HPDE6-E6E7 (cell line): ENCODE data around the gene S100A3.
A peak's percentile ranks its signal among the peaks of the same experiment; 100 is the strongest.
"Not testable (repeated sequence)": the region's sequence is repeated elsewhere in the genome, so short reads cannot be mapped to it uniquely, and the experiment has no call there.

Experiments
- DNase-seq: peaks from one replicate; pipeline ENCODE4 v3.0.0; 2011; ENCODE audit warnings: missing footprints; ENCODE audit errors: extremely low spot score

The S100A3 gene

DNA sequence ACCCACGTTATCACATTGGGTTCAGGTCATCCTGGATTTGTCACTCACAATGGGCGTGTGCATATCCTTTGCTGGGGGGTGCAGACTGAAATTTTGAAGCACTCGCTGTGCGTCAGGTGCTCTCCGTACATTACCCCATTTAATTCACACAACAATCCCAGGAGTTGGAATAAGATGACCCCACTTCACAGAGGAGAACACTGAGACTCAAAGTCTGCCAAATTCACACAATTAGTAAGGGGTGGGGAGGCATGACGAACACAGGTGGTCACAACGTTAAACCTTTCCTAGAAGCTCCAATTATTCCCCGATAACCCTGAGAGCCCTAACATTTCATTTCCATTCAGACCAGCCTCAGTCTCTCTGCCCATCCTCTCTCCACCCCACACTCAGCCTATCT lies 20.4 kb upstream of the S100A3 start:
- DNase-seq = no peak

DNA sequence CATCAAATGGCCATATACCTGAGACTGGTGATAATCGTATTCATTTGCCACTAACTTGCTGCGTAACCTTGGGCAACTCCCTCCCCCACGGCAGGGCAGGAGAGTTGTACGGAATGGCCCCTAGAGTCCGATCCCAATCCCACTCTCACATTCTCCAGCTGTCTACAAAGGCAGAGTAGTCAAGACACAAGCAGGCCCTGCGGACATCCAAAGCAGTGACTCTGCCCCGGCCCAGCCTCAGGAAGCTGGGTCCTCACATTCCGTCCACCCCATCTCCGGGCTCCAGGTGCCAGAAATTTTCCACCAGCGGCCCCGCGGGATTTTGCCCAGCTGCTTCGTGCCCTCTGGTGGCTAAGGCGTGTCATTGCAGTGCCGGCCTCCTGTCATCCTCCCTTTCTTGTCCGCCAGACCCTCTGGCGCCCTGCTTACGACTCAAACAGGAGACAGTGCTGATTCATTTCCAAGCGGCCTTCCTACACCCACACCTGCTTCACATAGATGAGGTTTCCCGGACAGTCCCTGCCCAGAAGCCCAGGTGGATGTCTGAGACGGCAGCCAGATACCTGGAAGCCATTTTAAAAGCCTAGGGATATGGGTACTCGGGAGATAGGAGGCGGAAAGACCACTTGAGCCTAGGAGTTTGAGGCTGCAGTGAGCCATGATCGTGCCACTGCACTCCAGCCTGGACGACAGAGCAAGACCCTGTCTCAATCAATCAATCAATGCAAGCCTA lies 19.5 kb upstream of the S100A3 start:
- DNase-seq = peak; percentile 76

DNA sequence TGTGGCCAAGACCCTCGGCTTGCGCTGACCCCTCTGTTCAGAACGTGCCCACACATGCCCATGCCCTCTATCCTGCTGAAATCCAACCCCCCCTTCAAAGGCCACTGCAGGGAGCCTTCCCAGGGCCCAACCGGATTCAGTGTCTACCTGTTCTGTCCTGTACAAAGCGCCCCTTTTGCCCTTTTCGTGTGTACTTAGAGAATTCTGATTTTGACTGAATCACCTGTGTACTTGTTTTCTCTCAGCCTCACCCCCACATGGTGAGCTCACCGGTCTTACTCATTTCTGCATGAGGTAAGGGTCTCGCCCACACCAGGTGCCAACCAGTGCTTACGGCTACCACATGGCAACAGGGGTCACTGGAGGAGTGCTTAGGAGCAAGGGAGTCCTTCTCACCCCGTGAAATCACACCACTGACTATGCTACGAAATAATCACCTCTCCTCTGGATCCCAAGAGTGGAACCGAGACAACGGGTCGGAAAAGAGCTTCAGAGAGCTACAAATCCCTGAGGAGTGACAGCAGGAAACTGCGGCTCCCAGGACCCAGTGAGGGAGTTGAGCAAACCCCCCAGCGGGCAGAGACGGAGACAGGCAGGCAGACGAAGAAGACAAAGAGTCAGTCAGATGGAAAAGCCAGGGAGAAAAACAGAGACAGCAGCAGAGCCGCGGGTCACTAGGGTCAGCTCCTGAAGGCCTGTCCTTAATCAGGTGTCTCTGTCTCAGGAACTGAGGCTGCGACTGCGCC lies 18.7 kb upstream of the S100A3 start:
- DNase-seq = peak; percentile 77

DNA sequence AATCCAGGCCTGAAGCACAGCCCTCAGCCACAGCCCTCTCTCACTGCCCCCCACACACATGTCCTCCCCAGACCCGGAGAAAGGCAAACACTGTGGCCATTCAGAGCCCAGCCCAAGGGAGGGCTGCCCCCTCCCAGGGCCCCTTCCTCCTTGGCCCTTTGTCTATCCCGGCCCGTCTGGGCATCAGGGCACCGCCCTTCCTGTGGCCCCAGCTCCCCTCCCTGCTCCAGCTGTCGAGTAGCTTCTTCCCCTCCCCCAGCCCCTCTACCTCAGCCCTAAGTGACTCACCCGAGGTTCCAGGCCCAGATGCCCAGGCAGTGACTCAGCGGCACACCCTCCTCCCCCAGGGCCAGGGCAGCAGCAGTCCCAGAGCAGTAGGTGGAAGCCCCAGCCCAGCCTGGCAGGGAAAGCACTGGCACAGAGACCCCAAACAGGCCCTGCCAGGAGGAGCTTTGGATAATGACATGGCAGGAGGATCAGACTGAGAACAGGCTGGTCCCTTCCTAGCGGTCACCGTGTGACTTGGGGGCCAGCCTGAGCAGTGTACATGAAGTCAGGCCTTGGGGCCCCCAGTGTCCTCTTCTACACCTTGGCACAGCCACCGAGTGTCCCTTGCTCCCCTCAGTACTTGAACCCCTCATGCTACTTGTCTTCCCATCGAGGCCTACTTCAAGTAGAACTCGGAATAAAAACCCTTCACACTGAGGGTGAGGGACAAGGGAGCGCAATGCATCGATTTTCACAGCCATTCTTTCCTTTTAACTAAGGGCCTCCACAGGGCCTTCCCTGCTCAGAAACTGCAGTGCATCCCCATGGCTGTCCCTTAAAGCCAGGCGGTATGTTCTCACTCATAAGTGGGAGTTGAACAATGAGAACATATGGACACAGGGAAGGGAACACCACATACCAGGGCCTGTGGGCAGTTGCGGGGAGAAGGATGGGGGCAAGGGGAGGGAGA lies 17.6 kb upstream of the S100A3 start:
- DNase-seq = peak; percentile 99

DNA sequence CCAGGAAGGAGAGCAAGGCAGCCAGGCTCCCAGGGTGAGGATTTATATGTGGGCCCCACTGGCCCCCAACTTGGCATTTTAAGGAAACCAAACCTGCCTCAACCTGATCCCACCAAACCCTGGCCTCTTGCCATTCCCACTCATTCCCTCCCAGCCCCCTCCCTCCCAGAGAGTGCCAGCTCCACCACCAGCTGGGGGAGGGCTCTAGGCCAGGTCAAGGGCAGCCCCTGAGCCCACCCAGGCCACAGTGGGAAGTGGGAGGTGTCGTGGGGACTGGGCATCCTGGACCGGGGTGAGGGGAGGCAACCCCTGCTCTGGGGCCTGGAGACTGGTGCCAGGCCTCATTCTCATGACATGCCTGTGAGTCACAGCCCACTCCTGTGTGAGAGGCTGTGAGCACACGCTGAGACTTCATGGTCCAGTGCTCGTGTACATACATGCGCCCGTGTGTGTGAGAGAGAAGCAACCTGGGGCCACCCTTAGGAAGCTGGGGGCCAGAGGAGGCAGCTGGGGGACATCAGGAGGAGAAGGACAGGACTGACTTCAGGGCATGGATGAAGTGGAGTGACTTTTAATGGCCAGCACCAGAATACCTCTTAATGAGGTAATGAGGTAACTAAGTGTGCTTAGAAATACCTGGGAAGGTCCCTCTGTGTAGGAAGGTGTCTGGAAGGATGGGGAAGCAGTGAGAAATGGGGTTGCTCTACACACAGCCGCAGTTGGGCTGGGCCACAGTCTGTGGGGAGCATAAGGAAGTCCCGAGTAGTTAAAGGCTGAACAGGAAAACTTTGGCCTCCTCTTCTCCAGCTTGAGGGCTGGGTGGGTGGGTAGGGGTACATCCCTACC lies 16.7 kb upstream of the S100A3 start, which contains the start of gene S100A2:
TSS of gene S100A2 (minus strand) at position 316 of the 846 bp plus-strand sequence. CDS start 1,967 bp downstream, outside the sequence.
- peak; percentile 93 for DNase-seq

DNA sequence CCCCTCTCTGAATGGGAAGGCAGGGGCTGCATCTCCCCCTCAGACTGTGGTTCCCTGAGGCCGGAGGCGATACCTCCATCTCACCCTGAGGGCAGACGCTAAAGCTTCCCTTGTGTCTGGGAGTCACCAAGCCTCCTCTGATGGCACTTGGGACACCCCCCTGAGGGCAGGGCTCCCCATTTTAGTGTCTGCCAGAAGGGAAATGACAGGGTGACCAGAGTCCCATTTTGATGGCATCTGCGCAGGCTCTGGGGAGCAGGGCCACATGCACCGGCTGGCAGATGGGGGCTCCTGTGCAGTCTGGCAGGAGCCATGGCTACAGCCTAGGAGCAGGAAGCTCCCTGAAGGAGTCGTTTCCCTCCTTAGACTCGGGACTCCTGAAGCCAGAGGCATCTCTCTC lies 14.9 kb upstream of the S100A3 start:
- no peak for DNase-seq

DNA sequence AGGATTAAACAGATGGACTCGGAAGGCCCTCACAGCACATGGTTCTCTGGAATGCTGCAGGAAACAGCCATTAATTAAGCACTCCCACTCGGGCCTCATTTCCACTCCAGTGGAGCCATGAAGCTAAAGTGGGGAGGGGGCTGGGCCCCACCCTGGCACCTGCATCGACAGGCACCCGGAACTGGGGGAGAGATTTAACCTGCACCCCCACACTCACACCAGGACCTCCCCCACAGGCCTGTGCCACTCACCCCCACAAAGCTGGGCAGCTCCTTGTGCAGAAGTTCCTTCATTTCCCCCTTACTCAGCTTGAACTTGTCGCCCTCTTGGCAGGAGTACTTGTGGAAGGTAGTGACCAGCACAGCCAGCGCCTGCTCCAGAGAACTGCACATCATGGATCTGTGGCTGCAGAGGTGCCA lies 14.4 kb upstream of the S100A3 start:
- DNase-seq = no peak

DNA sequence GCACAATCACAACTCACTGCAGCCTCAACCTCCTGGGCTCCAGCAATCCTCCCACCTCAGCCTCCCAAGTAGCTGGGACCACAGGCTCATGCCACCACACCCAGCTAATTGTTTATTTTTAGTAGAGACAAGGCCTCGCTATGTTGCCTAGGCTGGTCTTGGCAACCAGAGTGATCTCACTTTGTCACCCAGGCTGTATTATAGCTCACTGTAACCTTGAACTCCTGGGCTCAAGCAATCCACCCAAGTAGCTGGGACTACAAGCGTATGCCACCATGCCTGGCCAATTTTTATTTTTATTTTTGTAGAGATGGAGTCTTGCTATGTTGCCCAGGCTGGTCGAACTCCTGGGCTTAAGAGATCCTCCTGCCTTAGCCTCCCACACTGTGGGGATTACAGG lies 13.0 kb upstream of the S100A3 start:
- DNase-seq = not testable (repeated sequence)

DNA sequence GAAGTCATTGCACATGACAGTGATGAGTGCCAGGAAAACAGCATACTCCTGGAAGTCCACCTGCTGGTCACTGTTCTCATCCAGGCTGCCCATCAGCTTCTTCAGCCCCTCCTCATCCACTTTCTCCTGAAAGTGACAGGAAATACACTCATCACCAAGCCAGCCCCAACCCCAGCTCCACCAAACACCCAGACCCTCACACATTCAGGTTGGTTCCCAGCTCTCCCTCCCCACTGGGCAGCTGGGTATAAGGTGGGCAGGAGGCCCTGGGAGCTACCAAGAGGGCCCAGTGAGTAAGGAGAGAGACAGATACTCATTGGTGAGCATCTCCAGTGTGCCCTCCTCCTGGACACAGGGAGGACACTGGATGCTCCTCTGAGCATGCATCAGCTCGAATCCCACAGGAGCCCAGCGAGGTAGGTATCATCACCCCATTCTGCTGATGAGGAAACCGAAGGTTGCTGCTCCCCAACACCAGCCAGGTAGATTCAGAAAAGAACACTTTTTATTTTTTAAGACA lies 12.5 kb upstream of the S100A3 start:
- DNase-seq = no peak

DNA sequence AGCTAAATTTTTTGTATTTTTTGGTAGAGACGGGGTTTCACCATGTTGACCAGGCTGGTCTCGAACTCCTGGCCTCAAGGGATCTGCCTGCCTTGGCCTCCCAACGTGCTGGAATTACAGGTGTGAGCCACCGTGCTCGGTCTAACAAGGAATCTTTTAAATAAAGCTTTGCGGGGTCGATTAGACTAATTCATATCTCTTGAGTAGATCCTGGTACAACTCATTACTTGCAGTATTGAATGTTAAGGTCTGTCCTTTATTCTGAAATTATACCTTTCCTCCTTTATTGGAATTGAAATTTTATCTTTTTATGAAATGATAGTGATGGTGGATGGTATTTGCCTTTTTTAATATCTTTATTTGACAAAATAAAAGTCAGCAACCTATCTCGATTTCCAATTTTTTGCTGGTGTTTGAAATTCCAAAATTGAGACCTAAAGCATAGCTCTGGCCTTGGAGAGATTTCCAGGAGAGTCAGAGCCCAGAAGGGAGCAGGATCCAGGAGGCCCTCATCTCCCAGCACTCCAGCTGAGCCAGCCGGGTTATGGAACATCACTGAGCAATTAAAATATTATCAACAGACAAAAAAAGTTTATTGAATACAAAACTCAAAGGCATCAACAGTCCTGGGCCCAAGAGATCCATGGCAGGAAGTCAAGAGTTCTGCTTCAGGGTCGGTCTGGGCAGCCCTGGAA lies 11.9 kb upstream of the S100A3 start:
- no peak for DNase-seq

DNA sequence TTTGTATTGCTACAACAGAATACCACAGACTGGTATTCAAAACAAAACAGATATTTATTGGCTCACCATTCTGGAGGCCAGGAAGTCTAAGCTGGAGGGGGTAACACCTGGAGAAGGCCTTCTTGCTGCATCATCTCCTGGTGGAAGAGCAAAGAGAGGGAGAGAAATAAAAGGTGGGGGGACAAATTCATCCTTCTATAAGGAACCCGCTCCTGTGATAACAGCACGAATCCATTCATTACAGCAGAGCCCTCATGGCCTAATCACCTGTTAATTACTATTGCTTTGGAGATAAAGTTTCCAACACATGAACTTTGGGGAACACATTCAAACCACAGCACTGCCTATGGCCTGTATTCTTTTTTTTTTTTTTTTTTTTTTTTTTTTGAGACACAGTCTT lies 11.2 kb upstream of the S100A3 start:
- no peak for DNase-seq

DNA sequence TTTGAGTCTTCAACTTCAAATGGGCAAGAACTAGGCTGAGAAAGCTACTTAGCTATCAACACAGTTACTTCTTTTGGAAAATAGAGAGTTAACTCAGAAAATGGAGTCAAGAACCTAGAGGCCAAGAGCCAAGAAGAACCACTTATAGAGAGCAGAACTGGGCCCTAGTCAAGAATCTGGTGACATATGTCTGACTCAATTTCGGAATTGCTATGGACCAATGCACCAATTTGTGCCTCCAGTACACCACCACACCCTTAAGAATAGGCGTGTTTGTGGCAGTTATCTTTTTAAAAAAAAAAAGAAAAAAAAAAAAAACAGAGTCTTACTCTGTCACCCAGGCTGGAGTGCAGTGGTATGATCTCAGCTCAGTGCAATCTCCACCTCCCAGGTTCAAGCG lies 8.8 kb upstream of the S100A3 start:
- DNase-seq = no peak

DNA sequence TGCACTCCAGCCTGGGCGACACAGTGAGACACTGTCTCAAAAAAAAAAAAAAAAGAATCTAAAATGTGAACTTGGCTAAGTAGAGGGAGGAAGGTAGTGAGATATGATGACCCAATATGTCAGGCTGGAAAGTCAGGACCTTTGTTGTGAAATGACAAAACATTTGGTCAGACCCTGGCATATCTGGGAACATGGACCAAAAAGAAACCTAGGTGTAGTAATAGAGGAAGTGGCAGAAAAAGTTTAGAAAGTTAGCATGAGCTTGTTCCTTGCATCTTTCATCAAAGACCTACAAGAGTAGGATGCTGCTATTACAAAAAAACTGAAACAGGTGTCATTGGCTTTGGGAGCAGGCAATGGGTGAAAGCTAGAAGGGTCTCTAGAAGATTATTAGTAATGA lies 7.3 kb upstream of the S100A3 start:
- no peak for DNase-seq

DNA sequence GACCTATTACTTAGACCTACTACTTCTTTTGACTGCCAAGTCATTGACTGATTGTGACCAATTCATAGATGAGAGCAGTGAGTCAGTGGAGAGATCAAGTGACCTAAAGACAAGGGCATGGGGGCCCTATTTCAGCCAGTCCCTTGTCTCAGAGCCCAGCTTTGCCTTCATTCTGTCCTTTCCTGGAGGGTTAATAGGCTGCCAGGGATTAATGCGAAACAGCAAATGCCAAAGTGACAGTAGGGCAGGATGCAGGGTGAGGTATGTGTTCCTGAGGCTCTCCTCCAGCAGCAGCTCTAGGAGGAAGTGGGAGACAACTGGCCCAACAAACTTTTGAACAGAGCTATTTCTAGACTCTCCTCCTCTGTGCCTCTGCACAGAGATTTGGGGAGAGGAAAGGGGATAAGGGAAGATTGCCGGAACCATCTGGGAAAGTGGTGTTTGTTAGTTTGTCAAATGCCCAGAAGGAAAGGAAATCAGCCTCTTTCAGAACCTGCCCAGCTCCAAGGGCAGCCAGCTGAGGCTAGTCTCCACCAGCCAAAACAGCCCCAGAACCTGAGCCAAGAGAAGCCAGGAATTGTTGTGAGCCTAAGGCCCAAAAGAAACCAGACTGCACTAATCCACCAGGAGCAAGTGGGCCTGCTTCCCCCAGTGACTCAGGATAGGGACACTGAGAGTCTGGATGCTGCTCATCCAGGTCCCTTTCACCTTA lies 4.9 kb upstream of the S100A3 start:
- DNase-seq = no peak

DNA sequence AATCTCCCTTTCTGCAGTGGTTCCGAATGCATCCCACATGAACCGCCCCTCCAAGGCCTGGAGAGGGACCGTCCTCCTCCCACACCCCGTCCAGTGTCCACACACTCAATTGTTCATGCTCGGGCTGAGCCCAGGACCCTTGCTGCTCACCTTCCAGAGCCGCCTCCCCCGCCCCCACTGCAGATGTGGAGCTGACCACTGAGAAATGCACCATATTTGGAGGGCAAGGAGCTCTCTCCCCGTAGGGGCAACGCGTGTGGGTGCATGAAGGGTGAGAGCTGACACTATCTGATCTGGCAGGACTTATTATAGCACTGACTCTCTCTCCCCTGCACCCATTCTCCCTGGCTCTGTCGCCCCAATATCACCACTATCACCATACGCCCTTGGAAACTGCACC lies 4.0 kb upstream of the S100A3 start:
- DNase-seq = no peak

DNA sequence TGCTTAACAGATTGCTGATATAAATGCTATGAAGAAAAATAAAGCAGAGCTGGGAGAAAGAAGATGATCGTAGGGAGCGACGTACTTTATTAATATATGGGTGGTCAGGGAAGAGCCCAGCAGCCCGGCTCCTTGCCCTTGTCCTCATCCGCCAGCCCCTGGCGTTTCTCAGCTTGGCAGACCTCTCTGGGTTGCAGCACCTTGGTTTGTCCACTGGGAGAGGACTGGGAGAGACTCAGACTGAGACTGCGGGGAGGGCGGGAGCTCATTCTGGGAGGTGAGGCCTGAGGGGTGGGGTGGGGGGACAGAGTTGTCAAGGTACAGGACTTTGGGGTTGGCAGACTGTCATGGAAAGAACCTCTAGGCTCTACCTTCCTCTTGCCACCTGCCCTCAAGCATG lies 3.3 kb upstream of the S100A3 start:
- no peak for DNase-seq

DNA sequence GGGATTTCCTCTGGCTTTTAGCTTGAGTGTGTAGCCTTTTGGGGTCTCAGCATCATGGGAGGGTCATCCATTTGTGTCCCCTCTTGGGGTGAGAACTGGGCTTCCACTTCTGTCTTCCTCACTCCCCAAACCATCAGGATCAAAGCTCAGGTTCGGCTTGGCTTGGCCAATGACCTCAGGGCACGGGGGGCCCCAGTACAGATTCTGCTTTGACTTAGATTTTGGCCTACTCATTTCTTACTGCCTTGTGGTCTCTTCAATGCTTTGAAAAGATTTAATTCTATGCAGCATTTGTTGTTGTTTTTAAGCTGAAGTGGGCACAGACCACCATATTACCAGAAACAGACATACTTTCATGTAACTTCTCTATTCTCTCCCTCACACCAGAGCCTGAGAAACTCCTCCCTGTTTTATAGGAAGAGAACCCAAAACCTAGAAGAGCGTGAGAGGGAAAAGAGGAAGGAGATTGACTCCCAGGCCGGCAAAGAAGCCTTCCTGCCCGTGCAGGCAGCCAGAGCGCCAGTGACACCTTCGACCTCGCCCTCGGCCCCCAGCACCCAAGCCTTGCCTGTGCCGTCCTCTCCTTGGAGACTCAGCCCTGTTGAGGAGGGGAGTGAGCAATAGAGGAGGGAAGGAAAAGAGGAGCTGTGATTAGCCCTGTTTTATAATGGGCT lies 1.9 kb upstream of the S100A3 start:
- DNase-seq = no peak

DNA sequence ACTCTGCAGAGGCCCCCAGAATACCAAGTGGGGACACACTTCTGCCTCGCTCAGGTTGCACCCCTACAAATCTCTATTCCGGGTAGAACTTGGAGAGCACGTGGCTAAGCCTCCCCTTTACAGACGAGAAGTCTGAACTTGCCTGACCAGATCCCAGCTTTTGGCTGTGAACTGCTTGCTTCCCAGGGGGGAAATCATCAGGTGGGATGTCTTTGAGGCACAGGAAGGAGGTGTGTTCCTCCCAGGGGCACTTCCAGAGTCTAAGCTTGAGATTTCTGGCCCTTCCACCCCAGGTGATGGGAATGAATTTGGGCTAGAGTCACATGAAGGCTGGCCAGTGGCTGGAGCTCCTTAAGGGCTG lies 1.3 kb upstream of the S100A3 start:
- DNase-seq = no peak

DNA sequence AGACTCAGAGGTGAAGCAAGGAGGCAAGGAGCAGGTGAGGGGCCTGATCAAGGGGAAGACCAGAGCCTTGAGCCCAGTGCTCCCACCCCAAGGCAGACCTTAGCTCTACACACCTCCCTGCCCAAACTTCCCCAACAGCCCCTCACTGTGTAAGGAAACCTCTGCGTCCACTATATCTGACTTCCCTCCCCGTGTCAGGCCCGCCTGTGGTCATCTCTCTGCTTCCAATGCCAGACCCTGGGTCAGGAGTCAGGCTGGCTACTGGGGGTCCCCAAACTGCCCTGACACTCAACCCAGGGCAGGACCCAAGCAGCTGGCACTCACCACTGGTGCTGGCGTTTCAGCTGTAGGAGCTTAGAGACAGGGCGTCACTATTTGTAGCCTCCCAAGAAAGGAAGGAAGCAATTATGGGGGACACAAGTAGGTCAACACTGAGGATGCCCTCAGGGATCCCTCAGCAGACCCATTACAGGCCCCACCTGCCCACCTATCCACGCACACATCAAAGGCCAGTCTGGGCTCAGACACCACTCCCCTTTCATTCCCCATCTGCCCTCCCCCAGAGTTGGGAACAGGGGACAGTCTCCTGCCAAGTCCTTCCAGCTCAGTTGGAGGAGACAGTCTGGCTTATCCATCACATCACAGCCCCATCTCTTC lies 811 bp upstream of the S100A3 start:
- DNase-seq = no peak
